H9 (cell line): Measurements from ENCODE around the gene LYZL6. TPM values are rescaled to one million over a fixed set of nuclear protein-coding genes. Genes with fewer than 3 reads are reported as not detected.

ENCODE experiments used
- DNase-seq: peaks from one replicate; pipeline ENCODE4 v3.0.0-alpha.2; 2017
- H2AFZ ChIP-seq: one replicate; pipeline ENCODE4 v1.6.1; 2013; ENCODE audit warnings: mild to moderate bottlenecking, low read length, control low read depth, moderate library complexity
- H2AK5ac ChIP-seq: 2 replicates; pipeline ENCODE4 v1.6.1; 2013; ENCODE audit warnings: low read length, control low read depth, mixed read lengths; ENCODE audit not compliant: insufficient read length
- H2BK120ac ChIP-seq: one replicate; pipeline ENCODE4 v1.6.1; 2013; ENCODE audit warnings: low read depth, mild to moderate bottlenecking, low read length, control low read depth, inconsistent platforms; ENCODE audit not compliant: poor library complexity, severe bottlenecking
- H2BK12ac ChIP-seq: 2 replicates; pipeline ENCODE4 v1.6.1; 2013; ENCODE audit warnings: low read length, control low read depth, mixed read lengths, low read depth; ENCODE audit not compliant: insufficient read length
- H2BK15ac ChIP-seq: 2 replicates; pipeline ENCODE4 v1.6.1; 2013; ENCODE audit warnings: low read depth, low read length, control low read depth
- H2BK20ac ChIP-seq: one replicate; pipeline ENCODE4 v1.6.1; 2013; ENCODE audit warnings: low read depth, mild to moderate bottlenecking, low read length, control low read depth, inconsistent platforms; ENCODE audit not compliant: poor library complexity, severe bottlenecking
- H2BK5ac ChIP-seq: 2 replicates; pipeline ENCODE4 v1.6.1; 2013; ENCODE audit warnings: low read length, control low read depth, mixed read lengths; ENCODE audit not compliant: insufficient read length
- H3K14ac ChIP-seq: 2 replicates; pipeline ENCODE4 v1.6.1; 2013; ENCODE audit warnings: low read length, control low read depth; ENCODE audit not compliant: insufficient read depth
- H3K18ac ChIP-seq: 2 replicates; pipeline ENCODE4 v1.6.1; 2013; ENCODE audit warnings: low read depth, mild to moderate bottlenecking, mixed read lengths, low read length, control low read depth; ENCODE audit not compliant: insufficient read length
- H3K23ac ChIP-seq: 2 replicates; pipeline ENCODE4 v1.6.1; 2013; ENCODE audit warnings: low read length, control low read depth, mixed read lengths, low read depth; ENCODE audit not compliant: insufficient read length
- H3K23me2 ChIP-seq: 2 replicates; pipeline ENCODE4 v1.6.1; 2013; ENCODE audit warnings: low read depth, mild to moderate bottlenecking, mixed read lengths, low read length, control low read depth; ENCODE audit not compliant: insufficient read length, poor library complexity, severe bottlenecking
- H3K27ac ChIP-seq: 2 replicates; pipeline ENCODE4 v1.5.1; 2013; ENCODE audit warnings: low read length, control low read depth, mixed read lengths, low read depth; ENCODE audit not compliant: insufficient read length
- H3K27me3 ChIP-seq: 2 replicates; pipeline ENCODE4 v1.6.1; 2013; ENCODE audit warnings: low read length, control low read depth, inconsistent platforms; ENCODE audit not compliant: insufficient read depth
- H3K4ac ChIP-seq: 2 replicates; pipeline ENCODE4 v1.6.1; 2013; ENCODE audit warnings: low read depth, mild to moderate bottlenecking, control low read depth, inconsistent platforms, low read length, moderate library complexity
- H3K4me1 ChIP-seq: 2 replicates; pipeline ENCODE4 v1.6.1; 2013; ENCODE audit warnings: low read length, control low read depth, inconsistent platforms; ENCODE audit not compliant: insufficient read depth
- H3K4me2 ChIP-seq: 2 replicates; pipeline ENCODE4 v1.6.1; 2013; ENCODE audit warnings: low read length, control low read depth, mixed read lengths; ENCODE audit not compliant: insufficient read length, insufficient read depth
- H3K56ac ChIP-seq: 2 replicates; pipeline ENCODE4 v1.6.1; 2013; ENCODE audit warnings: low read depth, mild to moderate bottlenecking, mixed read lengths, low read length, control low read depth; ENCODE audit not compliant: insufficient read length
- H3K79me1 ChIP-seq: 2 replicates; pipeline ENCODE4 v1.6.1; 2013; ENCODE audit warnings: low read depth, mild to moderate bottlenecking, moderate library complexity, low read length, control low read depth, inconsistent platforms; ENCODE audit not compliant: insufficient read depth, poor library complexity, severe bottlenecking
- H3K79me2 ChIP-seq: 2 replicates; pipeline ENCODE4 v1.6.1; 2013; ENCODE audit warnings: low read length, control low read depth, inconsistent platforms; ENCODE audit not compliant: insufficient read depth
- H3K9ac ChIP-seq: 2 replicates; pipeline ENCODE4 v1.6.1; 2013; ENCODE audit warnings: low read length, control low read depth, mixed read lengths; ENCODE audit not compliant: insufficient read length; ENCODE audit errors: extremely low read depth
- H3K9me3 ChIP-seq: one replicate; pipeline ENCODE4 v1.6.1; 2013; ENCODE audit warnings: low read depth, low read length, inconsistent platforms; ENCODE audit not compliant: control insufficient read depth
- H3T11ph ChIP-seq: one replicate; pipeline ENCODE4 v1.6.1; 2013; ENCODE audit warnings: mild to moderate bottlenecking, low read length, control low read depth, inconsistent platforms
- H4K20me1 ChIP-seq: one replicate; pipeline ENCODE4 v1.6.1; 2013; ENCODE audit not compliant: control insufficient read depth, insufficient read length, insufficient read depth
- H4K5ac ChIP-seq: 2 replicates; pipeline ENCODE4 v1.6.1; 2013; ENCODE audit warnings: low read depth, mild to moderate bottlenecking, mixed read lengths, low read length, control low read depth; ENCODE audit not compliant: insufficient read length
- H4K8ac ChIP-seq: replicated peaks from 2 replicates; pipeline ENCODE4 v1.6.1; 2013; ENCODE audit warnings: low read length, control low read depth, mixed read lengths, low read depth; ENCODE audit not compliant: insufficient read length
- H4K91ac ChIP-seq: 2 replicates; pipeline ENCODE4 v1.6.1; 2013; ENCODE audit warnings: low read depth, mild to moderate bottlenecking, moderate library complexity, mixed read lengths, low read length, control low read depth; ENCODE audit not compliant: insufficient read length
- H3K27ac Mint-ChIP-seq, 3 experiments: 2 replicates in 2 of 3; 3 replicates in 1 of 3; pipeline ENCODE4 v1.8.0; 2020 to 2021; ENCODE audit warnings: mixed read lengths in 3 of 3, mild to moderate bottlenecking in 1 of 3, moderate library complexity in 1 of 3
- H3K27me3 Mint-ChIP-seq: 2 replicates; pipeline ENCODE4 v1.8.0; 2021; ENCODE audit warnings: low read depth, mild to moderate bottlenecking, moderate library complexity, mixed read lengths
- H3K36me3 Mint-ChIP-seq, 3 experiments: 2 replicates in 2 of 3; 3 replicates in 1 of 3; pipeline ENCODE4 v1.8.0; 2020 to 2021; ENCODE audit warnings: low read depth in 3 of 3, mixed read lengths in 3 of 3; ENCODE audit not compliant: insufficient read depth in 1 of 3
- H3K4me1 Mint-ChIP-seq, 2 experiments: 2 replicates each; pipeline ENCODE4 v1.8.0; 2020; ENCODE audit warnings: mixed read lengths in 2 of 2
- H3K4me3 Mint-ChIP-seq, 2 experiments: 2 replicates in 1 of 2; 3 replicates in 1 of 2; pipeline ENCODE4 v1.8.0; 2020 to 2021; ENCODE audit warnings: mild to moderate bottlenecking in 2 of 2, mixed read lengths in 2 of 2, moderate library complexity in 1 of 2
- H3K9me3 Mint-ChIP-seq, 2 experiments: 2 replicates in 1 of 2; 3 replicates in 1 of 2; pipeline ENCODE4 v1.8.0; 2020; ENCODE audit warnings: mild to moderate bottlenecking in 2 of 2, mixed read lengths in 2 of 2, moderate library complexity in 1 of 2
- CTCF ChIP-seq: fragments of 200-600 bp; sonication (generic); conservative IDR thresholded peaks from 3 replicates; pipeline ENCODE4 v1.8.0; 2021; ENCODE audit warnings: antibody characterized with exemption, mild to moderate bottlenecking
- whole genome bisulfite sequencing: extraction: QIAGEN DNeasy Blood & Tissue Kit; methylation state at CpG from one replicate; pipeline ENCODE4 v1.1.7; 2013; ENCODE audit warnings: missing lambda C conversion rate, low lambda C conversion rate, mixed read lengths; ENCODE audit not compliant: insufficient read length; ENCODE audit errors: extremely low coverage; 5-methylcytosine and 5-hydroxymethylcytosine counted together
- total RNA-seq: library from RNA; stranded (reverse); gene quantifications from 2 replicates; pipeline ENCODE4 v1.2.1, GENCODE V29; 2021

LYZL6 gene
- total RNA-seq, 1 experiment from 2014 or later, result not detected

- Histone ChIP-seq H3K4ac (no peak overlapping the region), H3K27ac (no peak overlapping the region), H2BK120ac (no peak overlapping the region), H3K23me2 (no peaks in the 10 kb centered on the region), H3T11ph (no peak overlapping the region), H3K9ac (no peak overlapping the region), H3K9me3 (no peaks in the 10 kb centered on the region), H3K23ac (no peak overlapping the region), H3K4me2 (no peak overlapping the region), H3K79me1 (no peaks in the 10 kb centered on the region), H3K4me1 (no peaks in the 10 kb centered on the region), H3K14ac (no peak overlapping the region), H4K91ac (no peak overlapping the region), H2AFZ (no peak overlapping the region), H2BK12ac (no peak overlapping the region), H2AK5ac (no peak overlapping the region), H3K79me2 (no peaks in the 10 kb centered on the region), H3K18ac (no peak overlapping the region), H4K8ac (no peak overlapping the region), H2BK5ac (no peak overlapping the region), H2BK20ac (no peak overlapping the region), H3K56ac (no peak overlapping the region), H4K5ac (no peak overlapping the region), H3K27me3 (no peaks in the 10 kb centered on the region), H4K20me1 (no peaks in the 10 kb centered on the region), H2BK15ac (no peak overlapping the region)
- Mint-ChIP-seq H3K9me3 (no peaks in the 10 kb centered on the region; a peak in 1 of 5 replicates), H3K27ac (no peak overlapping the region; a peak in 1 of 7 replicates), H3K36me3 (no peaks in the 10 kb centered on the region), H3K27me3 (peaks cover 3% of the 10 kb centered on the region), H3K4me1 (no peaks in the 10 kb centered on the region), H3K4me3 (no peak overlapping the region)
- no CpG with 5 or more reads among the region's 3 CpGs for WGBS
- TF ChIP-seq CTCF, result no peak
- DNase-seq, result peak; percentile 21
These were observed 39.1 kb upstream of the LYZL6 start for GRCh38 chr17:35982409-35983191.
